Measurements from ENCODE around the gene DPP10. TPM values are rescaled to one million over a fixed set of nuclear protein-coding genes. Genes with fewer than 3 reads are reported as not detected.

The DPP10 gene
- total RNA-seq, 1 donor: not detected

DNA sequence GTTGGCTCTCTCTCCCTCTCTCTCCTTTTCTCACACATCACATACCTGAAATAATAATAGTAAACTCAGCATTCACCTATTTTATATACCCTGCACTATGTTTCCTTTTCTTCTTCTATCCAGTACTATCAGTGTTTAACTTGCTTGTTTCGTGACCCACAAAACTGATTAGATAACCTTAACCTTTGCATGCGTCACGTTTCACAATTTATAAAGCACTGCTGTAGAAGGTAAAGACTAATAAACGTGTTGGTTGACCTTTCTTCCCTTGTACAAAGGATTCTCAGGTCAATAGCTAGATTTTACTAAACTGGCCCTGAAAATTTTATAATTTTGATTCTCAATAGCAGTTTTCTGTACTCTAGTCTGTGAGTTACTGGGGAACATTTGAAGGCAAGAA, 791.7 kb downstream of the DPP10 start:
- no peak overlapping the region for H3K4me3 ChIP-seq (ENCODE audit: low read depth, low read length)
- TF ChIP-seq, protein P1, sequence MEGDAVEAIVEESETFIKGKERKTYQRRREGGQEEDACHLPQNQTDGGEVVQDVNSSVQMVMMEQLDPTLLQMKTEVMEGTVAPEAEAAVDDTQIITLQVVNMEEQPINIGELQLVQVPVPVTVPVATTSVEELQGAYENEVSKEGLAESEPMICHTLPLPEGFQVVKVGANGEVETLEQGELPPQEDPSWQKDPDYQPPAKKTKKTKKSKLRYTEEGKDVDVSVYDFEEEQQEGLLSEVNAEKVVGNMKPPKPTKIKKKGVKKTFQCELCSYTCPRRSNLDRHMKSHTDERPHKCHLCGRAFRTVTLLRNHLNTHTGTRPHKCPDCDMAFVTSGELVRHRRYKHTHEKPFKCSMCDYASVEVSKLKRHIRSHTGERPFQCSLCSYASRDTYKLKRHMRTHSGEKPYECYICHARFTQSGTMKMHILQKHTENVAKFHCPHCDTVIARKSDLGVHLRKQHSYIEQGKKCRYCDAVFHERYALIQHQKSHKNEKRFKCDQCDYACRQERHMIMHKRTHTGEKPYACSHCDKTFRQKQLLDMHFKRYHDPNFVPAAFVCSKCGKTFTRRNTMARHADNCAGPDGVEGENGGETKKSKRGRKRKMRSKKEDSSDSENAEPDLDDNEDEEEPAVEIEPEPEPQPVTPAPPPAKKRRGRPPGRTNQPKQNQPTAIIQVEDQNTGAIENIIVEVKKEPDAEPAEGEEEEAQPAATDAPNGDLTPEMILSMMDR (IDR thresholded peaks at IDR 0.05; ENCODE audit: insufficient read depth, low read length): no peak
- DNase-seq (ENCODE audit: low read depth): no peak

DNA sequence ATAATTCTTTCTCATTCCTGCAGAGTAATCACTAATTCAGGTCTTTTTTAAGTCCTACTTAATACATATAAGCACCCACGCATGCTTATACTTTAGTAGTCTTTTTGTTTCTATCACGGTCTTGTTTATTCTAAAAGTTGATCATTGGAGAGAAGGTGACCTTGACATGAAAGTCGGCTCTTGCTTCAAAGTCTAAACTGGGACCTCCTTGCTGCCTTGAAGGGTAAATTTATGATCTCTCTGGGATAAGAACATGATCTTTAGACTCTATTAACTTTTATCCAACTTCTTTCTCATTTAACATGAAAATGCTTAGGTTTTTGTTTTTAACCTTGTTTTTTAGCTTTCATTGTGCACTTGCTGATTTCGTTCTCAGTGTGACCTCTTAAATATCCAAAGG, 792.3 kb downstream of the DPP10 start:
- DNase-seq (ENCODE audit: low read depth): no peak
- TF ChIP-seq, protein P1 (IDR thresholded peaks at IDR 0.05; ENCODE audit: insufficient read depth, low read length): no peak
- H3K4me3 ChIP-seq (ENCODE audit: low read depth, low read length): no peak overlapping the region

DNA sequence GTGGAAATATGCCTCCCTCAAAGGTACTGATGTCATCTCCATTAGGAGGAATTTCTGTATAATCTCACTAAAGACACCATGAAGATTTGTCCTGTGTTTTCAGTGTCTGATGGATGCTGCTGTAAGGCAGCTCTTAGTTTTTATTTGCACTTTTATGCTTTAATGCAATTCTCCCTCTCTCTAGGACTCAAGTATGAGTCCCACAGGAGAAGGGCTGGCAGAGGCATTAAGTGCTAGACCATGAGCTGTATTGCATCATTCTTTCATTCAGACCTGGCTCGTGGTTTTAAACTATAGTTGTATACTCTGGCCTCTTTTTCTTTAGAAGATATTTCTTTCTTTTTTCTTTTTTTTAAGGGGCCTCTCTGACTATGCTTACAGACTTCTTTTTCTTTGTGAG, 805.6 kb downstream of the DPP10 start:
- no peak overlapping the region for H3K4me3 ChIP-seq (ENCODE audit: low read depth, low read length)
- DNase-seq (ENCODE audit: low read depth): no peak
- TF ChIP-seq, protein P1 (IDR thresholded peaks at IDR 0.05; ENCODE audit: insufficient read depth, low read length): no peak

DNA sequence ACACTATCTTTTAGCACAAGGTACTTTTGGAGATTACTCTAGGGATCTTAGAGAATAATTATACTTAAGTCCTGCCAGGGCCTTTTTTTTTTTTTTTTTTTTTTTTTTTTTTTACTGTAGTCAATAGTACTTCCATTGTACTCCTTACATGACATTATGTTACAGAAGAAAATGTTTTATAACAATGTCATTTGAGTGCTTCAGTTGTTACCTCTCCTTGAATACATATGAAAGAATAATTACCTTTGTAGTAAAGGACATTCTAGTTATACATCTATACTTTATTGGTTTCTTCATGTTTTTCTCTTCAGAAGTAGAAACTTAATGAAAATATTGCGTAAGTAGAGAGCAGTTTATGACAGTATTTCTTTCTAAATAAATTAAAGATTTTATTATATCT, 834.9 kb downstream of the DPP10 start:
- no peak overlapping the region for H3K4me3 ChIP-seq (ENCODE audit: low read depth, low read length)
- TF ChIP-seq, protein P1 (IDR thresholded peaks at IDR 0.05; ENCODE audit: insufficient read depth, low read length): no peak
- DNase-seq (ENCODE audit: low read depth): no peak

DNA sequence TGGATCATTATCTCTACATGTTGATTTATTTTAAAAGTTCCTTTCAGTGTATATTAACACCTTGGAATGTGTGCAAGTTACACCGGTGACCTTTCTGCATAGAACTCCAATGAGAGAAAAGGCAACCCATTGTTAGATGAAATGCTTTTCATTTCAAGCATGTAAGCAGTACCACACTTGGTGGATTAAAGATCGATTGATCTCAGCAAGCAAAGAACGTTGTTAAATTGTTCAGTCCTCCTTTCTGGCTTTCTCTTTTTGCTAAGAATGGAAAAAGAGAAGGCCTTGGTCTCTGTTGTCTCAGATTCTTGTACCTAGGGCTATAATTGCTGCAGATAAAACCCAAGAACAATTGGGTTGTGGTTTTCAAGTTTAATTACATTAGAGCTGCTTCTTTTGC, 843.0 kb downstream of the DPP10 start:
- TF ChIP-seq, protein P1 (IDR thresholded peaks at IDR 0.05; ENCODE audit: insufficient read depth, low read length): no peak
- no peak for DNase-seq (ENCODE audit: low read depth)
- no peak overlapping the region for H3K4me3 ChIP-seq (ENCODE audit: low read depth, low read length)

DNA sequence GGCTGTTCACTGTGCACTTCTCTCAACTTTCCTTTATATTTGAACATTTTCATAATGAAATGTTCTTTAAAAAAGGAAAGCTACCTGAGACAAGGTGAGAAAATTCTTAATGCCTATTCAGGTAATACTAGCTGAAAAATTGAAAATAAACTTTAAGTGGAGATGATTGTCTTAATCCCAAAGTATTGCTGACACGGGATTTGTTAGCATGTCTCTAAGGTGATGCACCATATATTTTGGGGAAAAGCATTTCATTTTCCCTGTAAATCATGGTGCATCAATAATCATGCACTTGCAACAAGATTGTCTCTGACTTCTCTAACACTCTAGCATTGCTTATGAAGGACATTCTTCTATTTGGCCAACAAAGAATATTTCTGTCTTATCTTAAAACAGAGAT, 848.0 kb downstream of the DPP10 start:
- TF ChIP-seq, protein P1 (IDR thresholded peaks at IDR 0.05; ENCODE audit: insufficient read depth, low read length): no peak
- H3K4me3 ChIP-seq (ENCODE audit: low read depth, low read length): no peak overlapping the region
- no peak for DNase-seq (ENCODE audit: low read depth)

DNA sequence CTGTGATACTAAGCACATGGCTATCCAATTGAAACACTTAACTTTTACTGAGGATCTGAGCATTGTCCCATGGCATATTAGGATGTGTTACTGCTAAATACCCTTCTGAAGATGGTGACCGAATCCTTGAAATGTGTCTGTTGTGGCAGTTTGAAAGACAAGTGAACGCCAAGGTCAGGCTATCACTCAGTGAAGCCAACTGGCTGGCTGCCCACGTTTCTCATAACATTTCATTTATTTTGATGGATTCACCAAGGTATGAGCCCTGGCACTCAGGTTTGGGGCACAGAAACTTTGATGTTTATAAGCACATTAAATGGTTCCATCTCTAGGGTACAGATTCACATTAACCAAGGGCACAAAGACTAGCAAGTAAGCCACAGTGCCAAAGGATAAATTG, 850.3 kb downstream of the DPP10 start:
- TF ChIP-seq, protein P1 (IDR thresholded peaks at IDR 0.05; ENCODE audit: insufficient read depth, low read length): no peak
- H3K4me3 ChIP-seq (ENCODE audit: low read depth, low read length): no peak overlapping the region
- DNase-seq (ENCODE audit: low read depth): no peak
